ENCODE results near the gene HSPG2.

GRCh38 chr1:21837476-21837875, 99.6 kb downstream of the HSPG2 start:
- TF ChIP-seq CTCF (IDR thresholded peaks at IDR 0.05; ENCODE audit: low read length), result no peak
- no peak for TF ChIP-seq EZH2 (IDR thresholded peaks at IDR 0.05; ENCODE audit: borderline replicate concordance, low read length)

All from OCI-LY1 (cell line).